HG02610 (cell line): ENCODE data around the gene GTF2E1.
A peak's percentile ranks its signal among the peaks of the same experiment; 100 is the strongest.

Experiments used
- ATAC-seq: cut with Tn5 transposase; IDR thresholded peaks from one replicate; pipeline ENCODE4 v1.9.1; 2021; ENCODE audit warnings: mild to moderate bottlenecking, moderate library complexity; ENCODE audit not compliant: unreplicated experiment

The GTF2E1 gene

GRCh38 chr3:120796976-120797375, 54.4 kb downstream of the GTF2E1 start:
- ATAC-seq: no peak

DNA sequence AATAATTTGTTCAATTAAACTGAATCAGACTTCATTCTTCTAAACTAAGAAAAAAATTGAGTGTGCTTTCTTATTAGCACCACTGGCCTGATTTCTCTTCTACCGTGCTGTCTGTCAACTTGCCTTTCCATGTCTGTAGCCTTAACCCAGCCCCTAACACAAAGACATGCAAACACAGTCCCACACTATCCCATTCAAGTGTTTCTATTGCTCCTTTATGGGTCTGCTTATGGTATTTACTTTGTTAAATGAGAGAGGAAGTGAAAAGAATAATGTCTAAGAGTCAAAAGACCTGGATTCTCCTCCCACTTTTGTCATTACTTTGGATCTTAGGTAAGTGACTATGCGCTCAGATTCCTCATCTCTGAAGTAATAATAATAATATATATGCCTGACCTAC, 55.3 kb downstream of the GTF2E1 start:
- no peak for ATAC-seq

DNA sequence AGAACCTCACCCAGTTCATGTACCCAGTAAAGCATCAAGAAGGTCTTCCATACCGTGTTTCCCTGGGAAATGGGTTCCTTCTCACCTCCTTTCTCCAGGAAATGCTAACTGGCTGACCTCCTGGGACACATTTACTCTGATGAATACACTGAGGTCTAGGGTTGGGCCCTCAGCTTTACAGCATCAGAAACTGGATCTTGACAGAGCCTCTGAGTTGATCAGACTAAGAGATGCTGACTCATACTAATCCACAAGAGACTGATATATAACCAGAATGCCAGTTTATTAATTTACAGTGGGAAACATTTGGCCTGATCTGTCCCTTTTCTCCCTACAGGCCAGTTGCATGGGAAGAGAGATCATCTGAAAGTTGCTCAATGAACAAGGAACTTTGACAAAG, 55.8 kb downstream of the GTF2E1 start:
- ATAC-seq: no peak

DNA sequence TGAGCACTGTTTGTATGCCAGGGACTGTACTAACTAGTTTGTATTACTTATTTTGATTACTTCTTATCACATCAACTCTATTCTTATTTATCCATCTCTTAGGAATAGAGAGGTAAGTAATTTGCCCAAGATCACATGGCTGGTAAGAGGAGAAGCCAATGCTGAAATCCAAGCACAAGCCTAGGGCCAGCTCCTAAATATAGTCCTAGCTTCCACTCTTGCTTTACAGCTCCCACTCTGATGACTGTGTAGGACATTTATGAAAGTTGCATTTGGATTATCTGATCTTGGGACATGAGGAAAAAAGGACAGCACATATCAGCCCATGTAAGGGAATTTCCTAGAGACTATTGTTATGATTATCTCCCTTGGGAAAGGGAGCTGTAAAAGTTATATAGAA, 58.1 kb downstream of the GTF2E1 start:
- no peak for ATAC-seq

- ATAC-seq: no peak
Measured at GRCh38 chr3:120801484-120801883, 58.9 kb downstream of the GTF2E1 start.

GRCh38 chr3:120802916-120803315, 60.4 kb downstream of the GTF2E1 start:
- no peak for ATAC-seq

- ATAC-seq: peak; percentile 44
Measured at GRCh38 chr3:120816728-120817127, 74.2 kb downstream of the GTF2E1 start.

DNA sequence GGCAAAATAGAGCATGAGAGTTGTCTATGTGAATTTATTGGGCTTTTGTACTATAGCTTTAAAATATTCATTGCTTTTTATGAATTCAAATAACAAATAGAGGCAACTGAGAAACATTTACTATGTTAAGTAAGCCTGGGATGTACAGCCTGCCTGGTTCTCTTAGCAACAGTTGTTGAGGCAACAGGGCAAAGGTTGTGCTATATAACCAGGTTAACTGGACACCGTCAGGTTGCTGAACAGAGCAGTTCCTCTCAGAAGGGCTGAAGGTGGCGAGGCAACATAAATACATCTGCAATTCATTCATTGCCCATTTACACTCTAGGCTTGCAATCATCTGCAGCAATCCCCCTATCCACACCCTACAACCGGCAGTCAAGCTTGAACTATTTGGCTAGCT, 78.2 kb downstream of the GTF2E1 start:
- ATAC-seq: no peak

- ATAC-seq: no peak
Measured at GRCh38 chr3:120821426-120821825, 78.9 kb downstream of the GTF2E1 start.

- ATAC-seq: no peak
Measured at GRCh38 chr3:120823156-120823555, 80.6 kb downstream of the GTF2E1 start.

- no peak for ATAC-seq
Measured at GRCh38 chr3:120824613-120825012, 82.1 kb downstream of the GTF2E1 start.

- no peak for ATAC-seq
Measured at GRCh38 chr3:120828796-120829195, 86.3 kb downstream of the GTF2E1 start.

DNA sequence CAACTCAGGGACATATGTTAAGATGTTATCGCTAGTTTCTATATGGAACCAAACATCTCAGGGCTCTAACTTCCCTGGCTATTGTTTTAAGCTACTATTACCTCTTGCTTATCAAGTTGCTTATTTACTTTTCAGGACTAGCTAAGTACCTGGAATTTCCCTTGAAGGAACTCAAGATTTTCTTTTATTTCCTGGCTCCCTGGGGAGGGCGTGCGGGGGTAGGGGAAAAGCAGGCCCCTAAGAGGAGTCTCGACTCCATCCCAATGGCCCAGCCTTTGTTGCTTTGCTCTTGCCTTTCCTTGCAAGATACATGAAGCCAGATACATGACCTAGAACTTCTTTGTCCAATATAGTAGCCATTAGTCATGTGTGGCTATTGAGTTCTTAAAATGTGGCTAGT, 88.5 kb downstream of the GTF2E1 start:
- ATAC-seq: no peak
